Loucy (cell line): ENCODE data around the gene MBD5.

Source experiments
- EZH2phosphoT487 ChIP-seq: fragments of 200-600 bp; IDR thresholded peaks from 2 replicates; pipeline ENCODE4 v1.6.1; 2018; ENCODE audit warnings: antibody characterized with exemption, mild to moderate bottlenecking, moderate library complexity, borderline replicate concordance
- TF ChIP-seq, protein P1 (sequence below): fragments of 200-600 bp; sonication (generic); conservative IDR thresholded peaks from 2 replicates; pipeline ENCODE4 v1.5.1; 2014; ENCODE audit warnings: mild to moderate bottlenecking, antibody characterized with exemption, low read length

DNA sequence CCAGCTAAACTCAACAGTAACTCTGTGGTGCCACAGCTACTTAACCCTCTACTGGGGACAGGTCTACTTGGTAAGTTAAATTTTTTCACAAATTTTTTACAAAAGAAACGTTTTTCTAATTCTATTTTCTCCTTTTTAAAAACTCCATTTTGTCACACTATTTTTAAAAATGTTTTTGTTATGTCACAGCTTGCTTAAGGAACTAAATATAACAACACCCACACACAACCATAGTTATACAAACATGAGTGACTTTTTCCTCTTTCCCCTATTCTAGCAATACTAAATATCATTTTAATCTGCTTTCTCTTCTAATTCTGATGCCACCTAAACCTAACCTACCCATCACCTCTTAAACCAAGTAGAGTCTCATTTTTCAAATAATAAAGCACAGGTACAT lies 463.2 kb downstream of the MBD5 start:
- TF ChIP-seq, protein P1, sequence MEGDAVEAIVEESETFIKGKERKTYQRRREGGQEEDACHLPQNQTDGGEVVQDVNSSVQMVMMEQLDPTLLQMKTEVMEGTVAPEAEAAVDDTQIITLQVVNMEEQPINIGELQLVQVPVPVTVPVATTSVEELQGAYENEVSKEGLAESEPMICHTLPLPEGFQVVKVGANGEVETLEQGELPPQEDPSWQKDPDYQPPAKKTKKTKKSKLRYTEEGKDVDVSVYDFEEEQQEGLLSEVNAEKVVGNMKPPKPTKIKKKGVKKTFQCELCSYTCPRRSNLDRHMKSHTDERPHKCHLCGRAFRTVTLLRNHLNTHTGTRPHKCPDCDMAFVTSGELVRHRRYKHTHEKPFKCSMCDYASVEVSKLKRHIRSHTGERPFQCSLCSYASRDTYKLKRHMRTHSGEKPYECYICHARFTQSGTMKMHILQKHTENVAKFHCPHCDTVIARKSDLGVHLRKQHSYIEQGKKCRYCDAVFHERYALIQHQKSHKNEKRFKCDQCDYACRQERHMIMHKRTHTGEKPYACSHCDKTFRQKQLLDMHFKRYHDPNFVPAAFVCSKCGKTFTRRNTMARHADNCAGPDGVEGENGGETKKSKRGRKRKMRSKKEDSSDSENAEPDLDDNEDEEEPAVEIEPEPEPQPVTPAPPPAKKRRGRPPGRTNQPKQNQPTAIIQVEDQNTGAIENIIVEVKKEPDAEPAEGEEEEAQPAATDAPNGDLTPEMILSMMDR: no peak
- no peak for TF ChIP-seq EZH2phosphoT487
